ENCODE data around the gene PDE1A.
"Not testable (repeated sequence)": the region's sequence is repeated elsewhere in the genome, so short reads cannot be mapped to it uniquely, and the experiment has no call there.

PDE1A gene

DNA sequence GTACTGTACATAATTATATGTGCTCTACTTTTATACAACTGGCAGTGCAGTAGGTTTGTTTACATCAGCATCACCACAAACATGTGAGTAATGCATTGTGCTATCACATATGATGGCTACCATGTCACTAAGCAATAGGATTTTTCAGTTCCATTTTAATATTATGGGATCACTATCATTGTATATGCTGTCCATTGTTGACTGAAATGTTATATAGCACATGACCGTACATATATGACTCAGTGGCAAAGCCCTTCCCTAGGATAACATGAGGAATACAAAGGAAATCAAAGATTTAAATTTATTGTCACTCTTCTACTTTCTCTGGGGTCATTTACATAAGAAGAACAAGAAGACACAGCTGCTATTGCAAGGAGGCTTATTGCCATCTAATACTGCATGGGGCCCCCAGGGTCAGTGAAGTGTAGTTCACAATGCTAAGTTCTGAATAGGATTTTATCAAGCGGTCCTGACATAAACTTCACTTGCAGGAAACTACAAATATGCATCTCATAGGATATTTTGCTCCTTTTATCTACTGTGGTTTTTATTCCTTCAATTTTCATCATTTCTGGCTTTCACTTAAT, 21.8 kb downstream of the PDE1A start:
- no peak for TF ChIP-seq CTCF (IDR thresholded peaks at IDR 0.05; ENCODE audit: low read depth, low read length, missing control alignments)
- no peak for DNase-seq (ENCODE audit: low read depth)
- H3K4me3 ChIP-seq (ENCODE audit: low read depth, low read length), result no peak overlapping the region
- in situ Hi-C loops (cut with HindIII; ENCODE audit: low sequenced_read_pairs), result loop anchor here (25.0 kb wide), 1 partner anchor 93 kb away; no protein-coding TSS in a partner anchor

GRCh38 chr2:182404092-182404491, 22.7 kb downstream of the PDE1A start:
- in situ Hi-C loops (cut with HindIII; ENCODE audit: low sequenced_read_pairs), result loop anchor here (25.0 kb wide), 1 partner anchor 92 kb away; no protein-coding TSS in a partner anchor
- H3K4me3 ChIP-seq (ENCODE audit: low read depth, low read length), result no peak overlapping the region
- DNase-seq (ENCODE audit: low read depth), result peak; percentile 45
- TF ChIP-seq CTCF (IDR thresholded peaks at IDR 0.05; ENCODE audit: low read depth, low read length, missing control alignments), result no peak

GRCh38 chr2:182393270-182393760, 33.5 kb downstream of the PDE1A start:
- H3K4me3 ChIP-seq (ENCODE audit: low read depth, low read length), result no peak overlapping the region
- DNase-seq (ENCODE audit: low read depth), result no peak
- in situ Hi-C loops (cut with HindIII; ENCODE audit: low sequenced_read_pairs), result no loop called here
- TF ChIP-seq CTCF (IDR thresholded peaks at IDR 0.05; ENCODE audit: low read depth, low read length, missing control alignments), result no peak

- in situ Hi-C loops (cut with HindIII; ENCODE audit: low sequenced_read_pairs), result no loop called here
- no peak for DNase-seq (ENCODE audit: low read depth)
- no peak overlapping the region for H3K4me3 ChIP-seq (ENCODE audit: low read depth, low read length)
- no peak for TF ChIP-seq CTCF (IDR thresholded peaks at IDR 0.05; ENCODE audit: low read depth, low read length, missing control alignments)
Observed at GRCh38 chr2:182391443-182391842, 35.4 kb downstream of the PDE1A start.

DNA sequence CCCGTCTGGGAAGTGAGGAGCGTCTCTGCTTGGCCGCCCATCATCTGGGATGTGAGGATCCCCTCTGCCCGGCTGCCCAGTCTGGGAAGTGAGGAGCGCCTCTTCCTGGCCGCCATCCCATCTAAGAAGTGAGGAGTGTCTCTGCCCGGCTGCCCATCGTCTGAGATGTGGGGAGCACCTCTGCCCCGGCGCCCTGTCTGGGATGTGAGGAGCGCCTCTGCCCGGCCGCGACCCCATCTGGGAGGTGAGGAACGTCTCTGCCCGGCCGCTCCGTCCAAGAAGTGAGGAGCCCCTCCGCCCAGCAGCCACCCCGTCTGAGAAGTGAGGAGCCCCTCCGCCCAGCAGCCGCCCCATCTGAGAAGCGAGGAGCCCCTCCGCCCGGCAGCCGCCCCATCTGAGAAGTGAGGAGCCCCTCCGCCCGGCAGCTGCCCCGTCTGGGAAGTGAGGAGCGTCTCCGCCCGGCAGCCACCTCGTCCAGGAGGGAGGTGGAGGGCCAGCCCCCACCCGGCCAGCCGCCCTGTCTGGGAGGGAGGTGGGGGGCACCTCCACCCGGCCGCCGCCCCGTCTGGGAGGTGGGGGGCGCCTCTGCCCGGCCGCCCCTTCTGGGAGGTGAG, 40.5 kb downstream of the PDE1A start:
- DNase-seq (ENCODE audit: low read depth), result not testable (repeated sequence)

DNA sequence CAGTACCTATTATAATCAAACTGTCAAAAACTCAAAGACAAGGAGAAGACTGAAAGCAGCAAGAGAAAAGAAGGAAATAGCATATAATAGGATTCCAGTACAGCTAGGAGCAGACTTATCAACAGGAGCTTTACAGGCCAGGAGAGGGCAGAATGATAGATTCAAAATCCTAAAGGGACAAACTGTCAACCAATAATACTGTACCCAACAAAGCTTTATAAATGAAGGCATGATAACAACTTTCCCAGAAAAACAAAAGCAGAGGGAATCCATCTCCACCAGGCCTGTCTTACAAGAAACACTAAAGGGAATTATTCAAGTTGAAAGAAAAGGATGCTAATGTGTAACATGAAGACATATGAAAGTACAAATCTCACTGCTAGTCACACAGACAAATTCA, 42.0 kb downstream of the PDE1A start:
- in situ Hi-C loops (cut with HindIII; ENCODE audit: low sequenced_read_pairs), result no loop called here
- DNase-seq (ENCODE audit: low read depth), result no peak
- TF ChIP-seq CTCF (IDR thresholded peaks at IDR 0.05; ENCODE audit: low read depth, low read length, missing control alignments), result no peak
- H3K4me3 ChIP-seq (ENCODE audit: low read depth, low read length), result no peak overlapping the region

More for the DNA sequence above, 40.5 kb downstream of the PDE1A start:
- in situ Hi-C loops (cut with HindIII; ENCODE audit: low sequenced_read_pairs); H3K4me3 ChIP-seq (ENCODE audit: low read depth, low read length): not testable (repeated sequence)

GRCh38 chr2:182381225-182381624, 45.6 kb downstream of the PDE1A start:
- H3K4me3 ChIP-seq (ENCODE audit: low read depth, low read length), result no peak overlapping the region
- no peak for DNase-seq (ENCODE audit: low read depth)
- TF ChIP-seq CTCF (IDR thresholded peaks at IDR 0.05; ENCODE audit: low read depth, low read length, missing control alignments), result no peak
- in situ Hi-C loops (cut with HindIII; ENCODE audit: low sequenced_read_pairs), result no loop called here
